Kidney epithelial cell (primary cell): ENCODE data around the gene PNMA6E. TPM values are rescaled to one million over a fixed set of nuclear protein-coding genes. Genes with fewer than 3 reads are reported as not detected.

Experiments
- DNase-seq: peaks from one replicate; pipeline ENCODE4 v3.0.0-alpha.2; 2010; ENCODE audit warnings: low read depth
- H3K27me3 ChIP-seq: 2 replicates; pipeline ENCODE4 v1.6.0; 2011; ENCODE audit warnings: low read length; ENCODE audit not compliant: control insufficient read depth, insufficient read depth
- H3K36me3 ChIP-seq: 2 replicates; pipeline ENCODE4 v1.5.1; 2011; ENCODE audit warnings: low read length; ENCODE audit not compliant: control insufficient read depth, insufficient read depth
- H3K4me3 ChIP-seq: 2 replicates; pipeline ENCODE4 v1.5.1; 2011; ENCODE audit warnings: low read depth, mild to moderate bottlenecking, control low read depth, low read length
- CTCF ChIP-seq: IDR thresholded peaks from 2 replicates; pipeline ENCODE4 v1.5.1; 2011; ENCODE audit warnings: mild to moderate bottlenecking, moderate library complexity, low read length, control low read depth, inconsistent platforms; ENCODE audit not compliant: insufficient read depth, poor library complexity, severe bottlenecking
- total RNA-seq: library from RNA; depleted of rRNA; stranded (reverse); fragments of >200 nt; gene quantifications from 2 replicates; pipeline ENCODE4 v1.2.3, GENCODE V29; 2015

PNMA6E gene
- total RNA-seq, 1 donor from 2014 or later: not detected

DNA sequence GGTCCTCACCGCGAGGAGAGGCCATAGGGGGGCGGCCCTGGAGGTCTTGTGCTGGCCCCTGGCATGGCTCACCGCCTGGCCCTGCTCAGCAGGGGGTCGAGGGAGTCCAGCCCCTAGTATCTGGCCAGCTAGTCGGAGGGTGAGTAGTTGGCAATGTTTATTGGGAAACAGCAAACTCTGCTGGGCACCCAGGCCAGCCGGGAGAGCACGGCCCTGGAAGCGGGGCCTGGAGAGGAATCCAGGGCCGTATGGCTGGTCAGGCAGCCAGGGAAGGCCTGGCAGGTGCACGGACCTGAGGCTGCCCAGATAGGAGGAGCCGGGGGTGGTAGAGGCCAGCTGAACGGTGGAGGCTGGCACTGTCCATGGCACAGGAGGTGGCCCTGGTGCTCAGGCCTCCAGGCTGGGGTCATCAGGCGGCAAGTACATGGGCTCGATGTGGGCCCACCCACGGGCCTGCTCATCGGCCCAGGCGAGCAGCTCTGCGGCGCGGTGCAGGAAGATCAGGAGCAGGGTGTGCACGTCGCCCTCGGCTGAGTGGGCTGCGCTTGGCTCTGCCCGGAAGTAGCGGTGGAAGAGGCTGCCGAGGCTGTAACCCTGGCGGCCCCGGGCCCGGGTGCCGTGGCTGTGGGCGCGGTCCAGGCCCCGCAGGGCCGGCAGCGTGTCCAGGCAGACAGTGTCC lies 43.3 kb upstream of the PNMA6E start:
- no peak for TF ChIP-seq CTCF
- H3K4me3 ChIP-seq: no peak overlapping the region
- H3K36me3 ChIP-seq: no peaks in the 10 kb centered on the region
- DNase-seq: no peak
- H3K27me3 ChIP-seq: no peaks in the 10 kb centered on the region

- no peak for DNase-seq
- no peaks in the 10 kb centered on the region for H3K36me3 ChIP-seq
- H3K27me3 ChIP-seq: no peaks in the 10 kb centered on the region
These were observed 42.6 kb upstream of the PNMA6E start for GRCh38 chrX:153443476-153444332.

GRCh38 chrX:153442463-153442862 lies 41.3 kb upstream of the PNMA6E start:
- Histone ChIP-seq H3K27me3 (no peaks in the 10 kb centered on the region), H3K4me3 (no peak overlapping the region), H3K36me3 (no peaks in the 10 kb centered on the region)
- TF ChIP-seq CTCF: no peak
- DNase-seq: no peak

More at GRCh38 chrX:153443476-153444332, 42.6 kb upstream of the PNMA6E start:
- no peak for TF ChIP-seq CTCF
- H3K4me3 ChIP-seq: no peak overlapping the region

GRCh38 chrX:153441981-153442380 lies 40.8 kb upstream of the PNMA6E start:
- Histone ChIP-seq H3K27me3 (no peaks in the 10 kb centered on the region), H3K36me3 (no peaks in the 10 kb centered on the region), H3K4me3 (no peak overlapping the region)
- no peak for DNase-seq
- TF ChIP-seq CTCF: no peak

DNA sequence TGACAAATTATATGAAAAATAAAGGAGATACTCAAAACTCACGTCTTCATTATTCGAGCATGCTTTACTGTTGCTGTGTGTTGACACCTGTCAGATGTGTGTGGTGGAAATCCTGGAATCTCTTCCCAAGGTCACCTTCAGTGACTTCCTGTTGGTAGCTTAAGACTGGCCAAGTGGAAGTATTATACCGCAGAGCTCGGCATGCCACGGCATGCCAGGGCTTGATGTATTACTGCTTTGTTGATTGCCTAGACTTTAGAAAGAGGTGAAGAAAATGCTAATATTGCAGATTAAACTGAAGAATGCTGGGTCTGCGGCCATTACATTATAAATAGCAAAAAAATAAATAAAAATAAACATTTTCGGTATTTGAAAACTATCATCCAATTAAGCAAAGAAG lies 40.1 kb upstream of the PNMA6E start:
- no peak for TF ChIP-seq CTCF
- Histone ChIP-seq H3K27me3 (no peaks in the 10 kb centered on the region), H3K4me3 (no peak overlapping the region), H3K36me3 (no peaks in the 10 kb centered on the region)
- DNase-seq: no peak
